Measurements from ENCODE around the gene PCDH11X. TPM values are rescaled to one million over a fixed set of nuclear protein-coding genes. Genes with fewer than 3 reads are reported as not detected.
"Not testable (repeated sequence)": the region's sequence is repeated elsewhere in the genome, so short reads cannot be mapped to it uniquely, and the experiment has no call there.

Gene PCDH11X
- total RNA-seq, 4 donors from 2014 or later = 0.07 TPM; not detected in 3

GRCh38 chrX:91825321-91825720 lies 46.1 kb downstream of the PCDH11X start:
- H3K9me3 ChIP-seq; in situ Hi-C loops (cut with MboI; ENCODE audit: low sequenced_read_pairs in 4 of 4); H3K4me1 ChIP-seq; intact Hi-C loops (cut with DNase I; ENCODE audit: low total_unique reads); H3K4me3 ChIP-seq; H3K27ac ChIP-seq; H3K36me3 ChIP-seq; ATAC-seq; H3K27me3 ChIP-seq; DNase-seq: not testable (repeated sequence)
